KMS-11 (cell line): ENCODE data around the gene RCBTB1.
"Not testable (repeated sequence)": the region's sequence is repeated elsewhere in the genome, so short reads cannot be mapped to it uniquely, and the experiment has no call there.

Experiments
- H2AFZ ChIP-seq: fragments of 200-600 bp; sonication (generic); 2 replicates; pipeline ENCODE4 v1.6.1; 2016; ENCODE audit warnings: antibody characterized with exemption, mixed run types, low read depth
- H3K27ac ChIP-seq: fragments of 200-600 bp; sonication (generic); 2 replicates; pipeline ENCODE4 v1.6.1; 2016; ENCODE audit warnings: mild to moderate bottlenecking, mixed run types
- H3K27me3 ChIP-seq: fragments of 200-600 bp; sonication (generic); 2 replicates; pipeline ENCODE4 v1.6.1; 2017; ENCODE audit warnings: mild to moderate bottlenecking, low read depth, mixed run types, moderate library complexity; ENCODE audit not compliant: insufficient read depth
- H3K36me3 ChIP-seq: fragments of 200-600 bp; sonication (generic); 2 replicates; pipeline ENCODE4 v1.6.1; 2017; ENCODE audit warnings: mild to moderate bottlenecking, mixed run types; ENCODE audit not compliant: insufficient read depth
- H3K4me1 ChIP-seq: fragments of 200-600 bp; sonication (generic); 2 replicates; pipeline ENCODE4 v1.6.1; 2016; ENCODE audit warnings: mild to moderate bottlenecking, low read depth, mixed run types; ENCODE audit not compliant: poor library complexity, severe bottlenecking
- H3K4me2 ChIP-seq: fragments of 200-600 bp; sonication (generic); 2 replicates; pipeline ENCODE4 v1.7.0; 2016; ENCODE audit warnings: mild to moderate bottlenecking, mixed run types
- H3K4me3 ChIP-seq: fragments of 200-600 bp; sonication (generic); IDR thresholded peaks from 2 replicates; pipeline ENCODE4 v1.6.1; 2017; ENCODE audit warnings: low read depth, low read length, mixed read lengths; ENCODE audit not compliant: insufficient read depth
- H3K79me2 ChIP-seq: fragments of 200-600 bp; sonication (generic); 2 replicates; pipeline ENCODE4 v1.6.1; 2016; ENCODE audit warnings: low read depth, mixed run types; ENCODE audit not compliant: insufficient read depth
- H3K9ac ChIP-seq: fragments of 200-600 bp; sonication (generic); 2 replicates; pipeline ENCODE4 v1.6.1; 2016; ENCODE audit warnings: mild to moderate bottlenecking, mixed run types
- H4K20me1 ChIP-seq: fragments of 200-600 bp; sonication (generic); 2 replicates; pipeline ENCODE4 v1.6.1; 2016; ENCODE audit warnings: mild to moderate bottlenecking, mixed run types; ENCODE audit not compliant: insufficient read depth
- TF ChIP-seq, protein P1 (sequence below): fragments of 200-600 bp; sonication (generic); conservative IDR thresholded peaks from 2 replicates; pipeline ENCODE4 v1.6.1; 2017; ENCODE audit warnings: low read depth, mild to moderate bottlenecking, antibody characterized with exemption, low read length, moderate library complexity, mixed read lengths

The RCBTB1 gene

DNA sequence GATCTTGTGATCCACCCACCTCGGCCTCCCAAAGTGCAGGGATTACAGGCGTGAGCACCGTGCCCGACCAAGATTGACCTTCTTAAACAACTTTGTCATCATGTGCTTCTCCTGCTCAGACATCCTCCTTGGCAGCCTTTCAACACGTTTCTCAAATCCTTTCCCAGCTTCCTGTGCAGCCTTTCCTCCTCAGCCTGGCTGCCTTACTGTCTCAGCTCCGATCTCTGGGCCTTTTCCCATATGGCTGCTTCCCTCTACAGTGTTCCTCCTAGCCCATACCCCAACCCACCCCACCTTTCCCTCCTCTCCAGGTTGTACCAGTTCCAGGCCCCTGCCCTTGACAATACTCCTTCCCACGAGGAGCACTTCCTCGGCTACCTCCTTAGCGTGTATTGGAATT lies 82.4 kb downstream of the RCBTB1 start:
- H4K20me1 ChIP-seq = no peaks in the 10 kb centered on the region
- H3K27ac ChIP-seq = no peak overlapping the region
- H3K4me2 ChIP-seq = no peak overlapping the region
- no peak overlapping the region for H3K4me3 ChIP-seq
- H3K27me3 ChIP-seq = no peaks in the 10 kb centered on the region
- H3K79me2 ChIP-seq = no peaks in the 10 kb centered on the region
- H2AFZ ChIP-seq = no peak overlapping the region
- peaks cover 9% of the 10 kb centered on the region for H3K4me1 ChIP-seq
- no peaks in the 10 kb centered on the region for H3K36me3 ChIP-seq
- TF ChIP-seq, protein P1, sequence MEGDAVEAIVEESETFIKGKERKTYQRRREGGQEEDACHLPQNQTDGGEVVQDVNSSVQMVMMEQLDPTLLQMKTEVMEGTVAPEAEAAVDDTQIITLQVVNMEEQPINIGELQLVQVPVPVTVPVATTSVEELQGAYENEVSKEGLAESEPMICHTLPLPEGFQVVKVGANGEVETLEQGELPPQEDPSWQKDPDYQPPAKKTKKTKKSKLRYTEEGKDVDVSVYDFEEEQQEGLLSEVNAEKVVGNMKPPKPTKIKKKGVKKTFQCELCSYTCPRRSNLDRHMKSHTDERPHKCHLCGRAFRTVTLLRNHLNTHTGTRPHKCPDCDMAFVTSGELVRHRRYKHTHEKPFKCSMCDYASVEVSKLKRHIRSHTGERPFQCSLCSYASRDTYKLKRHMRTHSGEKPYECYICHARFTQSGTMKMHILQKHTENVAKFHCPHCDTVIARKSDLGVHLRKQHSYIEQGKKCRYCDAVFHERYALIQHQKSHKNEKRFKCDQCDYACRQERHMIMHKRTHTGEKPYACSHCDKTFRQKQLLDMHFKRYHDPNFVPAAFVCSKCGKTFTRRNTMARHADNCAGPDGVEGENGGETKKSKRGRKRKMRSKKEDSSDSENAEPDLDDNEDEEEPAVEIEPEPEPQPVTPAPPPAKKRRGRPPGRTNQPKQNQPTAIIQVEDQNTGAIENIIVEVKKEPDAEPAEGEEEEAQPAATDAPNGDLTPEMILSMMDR = no peak
- no peak overlapping the region for H3K9ac ChIP-seq

DNA sequence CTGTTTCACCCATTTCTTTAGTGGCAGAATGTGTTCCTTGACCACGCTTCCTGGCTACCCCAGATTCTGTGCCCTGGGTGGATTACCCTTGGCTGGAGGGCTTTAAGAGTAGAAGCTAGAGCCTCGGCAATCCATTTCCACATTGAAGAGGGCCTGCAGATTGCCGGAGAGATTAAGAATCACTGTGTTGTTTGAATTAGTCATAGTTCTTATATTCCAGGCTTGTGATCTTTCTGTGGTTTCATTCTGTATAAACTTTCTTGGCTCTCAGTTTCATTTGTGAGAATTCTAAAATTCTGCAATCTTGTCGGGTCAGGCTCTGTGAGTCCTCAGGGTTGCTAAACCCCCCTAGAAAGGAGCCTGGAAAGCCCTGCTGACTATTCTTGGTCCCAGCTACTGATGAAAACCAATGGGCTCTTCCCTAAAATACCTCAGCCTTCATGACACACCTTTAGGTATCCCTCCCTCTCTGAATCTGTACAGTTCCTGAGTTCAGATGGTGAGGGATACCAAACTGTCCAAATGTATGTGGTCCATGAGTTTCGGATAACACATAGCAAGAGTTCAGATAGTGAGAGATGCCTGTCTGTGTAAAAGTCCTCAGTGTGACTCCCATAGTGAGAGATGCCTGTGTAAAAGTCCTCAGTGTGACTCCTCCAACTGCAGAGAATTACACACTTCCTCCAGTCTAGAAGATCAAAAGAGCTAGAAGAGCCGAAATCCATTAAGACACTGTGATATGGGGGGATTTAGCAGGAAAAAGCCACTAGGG lies 85.3 kb downstream of the RCBTB1 start:
- Histone ChIP-seq H3K4me1 (peaks cover 9% of the 10 kb centered on the region), H3K4me2 (no peak overlapping the region), H3K36me3 (no peaks in the 10 kb centered on the region), H2AFZ (no peak overlapping the region), H3K4me3 (no peak overlapping the region), H3K27ac (no peak overlapping the region), H3K9ac (no peak overlapping the region), H3K79me2 (no peaks in the 10 kb centered on the region), H4K20me1 (no peaks in the 10 kb centered on the region), H3K27me3 (no peaks in the 10 kb centered on the region)
- TF ChIP-seq, protein P1 = no peak

DNA sequence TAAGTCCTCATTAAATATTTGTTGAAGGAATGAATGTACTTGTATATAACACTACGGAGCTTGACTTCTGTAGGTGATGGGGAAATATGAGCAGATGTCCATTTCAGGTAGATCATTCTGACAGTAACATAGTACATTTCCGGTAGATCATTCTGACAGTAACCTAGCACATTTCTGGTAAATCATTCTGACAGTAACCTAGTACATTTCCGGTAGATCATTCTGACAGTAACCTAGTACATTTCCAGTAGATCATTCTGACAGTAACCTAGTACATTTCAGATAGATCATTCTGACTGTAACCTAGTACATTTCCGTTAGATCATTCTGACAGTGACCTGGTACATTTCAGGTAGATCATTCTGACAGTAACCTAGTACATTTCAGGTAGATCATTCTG lies 87.2 kb downstream of the RCBTB1 start:
- H3K9ac ChIP-seq = no peak overlapping the region
- no peak overlapping the region for H3K4me2 ChIP-seq
- no peaks in the 10 kb centered on the region for H3K27me3 ChIP-seq
- no peaks in the 10 kb centered on the region for H3K79me2 ChIP-seq
- no peaks in the 10 kb centered on the region for H4K20me1 ChIP-seq
- H3K4me3 ChIP-seq = no peak overlapping the region
- TF ChIP-seq, protein P1 = no peak
- H3K4me1 ChIP-seq = peaks cover 19% of the 10 kb centered on the region
- no peaks in the 10 kb centered on the region for H3K36me3 ChIP-seq
- H3K27ac ChIP-seq = no peak overlapping the region
- H2AFZ ChIP-seq = no peak overlapping the region

DNA sequence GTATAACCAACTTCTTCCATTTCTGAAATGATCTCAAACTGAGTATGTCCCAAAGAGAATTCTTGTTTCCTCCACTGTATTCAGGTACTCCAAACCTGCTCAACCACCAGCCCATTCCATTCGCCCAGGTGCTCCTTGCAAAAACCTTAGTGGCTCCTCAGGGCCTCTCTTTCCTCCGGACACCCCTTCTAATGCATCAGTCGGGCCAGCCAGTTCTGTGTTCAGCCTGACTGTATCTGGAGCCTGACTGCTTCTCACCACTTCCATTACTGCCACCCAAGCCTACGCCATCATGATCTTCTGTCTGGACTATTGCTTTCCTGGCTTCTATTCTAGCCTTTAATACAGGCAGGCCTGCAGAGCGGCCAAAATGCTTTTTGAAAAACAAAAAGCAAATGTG lies 88.1 kb downstream of the RCBTB1 start:
- Histone ChIP-seq H3K4me1 (peaks cover 23% of the 10 kb centered on the region), H3K27ac (no peak overlapping the region), H2AFZ (no peak overlapping the region), H3K27me3 (no peaks in the 10 kb centered on the region), H3K4me2 (no peak overlapping the region), H3K79me2 (no peaks in the 10 kb centered on the region), H4K20me1 (no peaks in the 10 kb centered on the region), H3K36me3 (no peaks in the 10 kb centered on the region), H3K4me3 (no peak overlapping the region), H3K9ac (no peak overlapping the region)
- TF ChIP-seq, protein P1 = no peak

DNA sequence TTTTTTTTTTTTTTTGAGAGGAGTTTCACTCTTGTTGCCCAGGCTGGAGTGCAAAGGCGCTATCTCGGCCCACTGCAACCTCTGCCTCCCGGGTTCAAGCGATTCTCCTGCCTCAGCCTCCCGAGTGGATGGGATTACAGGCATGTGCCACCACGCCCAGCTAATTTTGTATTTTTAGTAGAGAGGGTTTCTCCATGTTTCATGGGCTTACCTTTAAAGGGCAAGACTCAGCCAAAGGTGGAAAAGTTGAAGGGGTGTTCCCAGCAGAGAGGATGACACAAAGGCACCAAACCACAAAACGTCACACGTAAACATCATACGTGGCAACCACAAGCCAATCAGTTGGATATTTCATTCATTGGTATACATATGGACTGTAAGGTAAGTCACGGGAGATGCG lies 88.5 kb downstream of the RCBTB1 start:
- not testable (repeated sequence) for H3K4me3 ChIP-seq, H3K4me2 ChIP-seq, H2AFZ ChIP-seq, H3K36me3 ChIP-seq, H3K27me3 ChIP-seq, H4K20me1 ChIP-seq, H3K9ac ChIP-seq, H3K79me2 ChIP-seq, H3K27ac ChIP-seq
- H3K4me1 ChIP-seq = peaks cover 23% of the 10 kb centered on the region
